Caco-2 (cell line): ENCODE measurements around the gene FCHSD2. TPM values are rescaled to one million over a fixed set of nuclear protein-coding genes. Genes with fewer than 3 reads are reported as not detected.

Experiments used
- BruUV-seq: library from RNA; stranded (reverse); fragments of 400-500 nt; replicated peaks from 2 replicates; lab custom pipeline; 2021; lab: Mats Ljungman, UMichigan
- CTCF ChIA-PET: fragments of 300-600 bp; sonication (Branson Sonifier 250); formaldehyde crosslinking; loops from one replicate; lab custom pipeline; 2022; ENCODE audit warnings: antibody characterized with exemption; lab: Charles Lee
- POLR2A ChIA-PET: fragments of 300-600 bp; sonication (Branson Sonifier 250); formaldehyde crosslinking; loops from one replicate; lab custom pipeline; 2022; ENCODE audit warnings: antibody characterized with exemption; lab: Charles Lee
- DNase-seq, 2 experiments: peaks; one replicate each; pipeline versions ENCODE4 v3.0.0 to v3.0.0-alpha.2; 2020 to 2022
- H3K27me3 ChIP-seq: replicated peaks from 2 replicates; pipeline ENCODE4 v1.6.0; 2011; ENCODE audit warnings: low read length; ENCODE audit not compliant: control insufficient read depth, insufficient read depth
- H3K36me3 ChIP-seq: 2 replicates; pipeline ENCODE4 v1.5.1; 2011; ENCODE audit warnings: low read length; ENCODE audit not compliant: control insufficient read depth, insufficient read depth
- H3K4me1 ChIP-seq: fragments of 250-450 bp; sonication (Bioruptor Pico); 2 replicates; pipeline ENCODE4 v1.5.1; 2020; ENCODE audit warnings: mild to moderate bottlenecking
- H3K4me3 ChIP-seq: 2 replicates; pipeline ENCODE4 v1.5.1; 2011; ENCODE audit warnings: low read depth, mild to moderate bottlenecking, control low read depth, low read length
- H3K9me3 ChIP-seq: fragments of 250-450 bp; sonication (Bioruptor Pico); 2 replicates; pipeline ENCODE4 v1.5.1; 2020; ENCODE audit warnings: mild to moderate bottlenecking, moderate library complexity
- H3K27ac Mint-ChIP-seq: one replicate; pipeline ENCODE4 v1.8.0; 2022; ENCODE audit warnings: mixed read lengths; ENCODE audit not compliant: unreplicated experiment
- H3K27me3 Mint-ChIP-seq: one replicate; pipeline ENCODE4 v1.8.0; 2022; ENCODE audit warnings: mixed read lengths; ENCODE audit not compliant: insufficient read depth, unreplicated experiment
- H3K36me3 Mint-ChIP-seq: one replicate; pipeline ENCODE4 v1.8.0; 2022; ENCODE audit warnings: mild to moderate bottlenecking, mixed read lengths; ENCODE audit not compliant: insufficient read depth, unreplicated experiment
- H3K4me1 Mint-ChIP-seq: one replicate; pipeline ENCODE4 v1.8.0; 2022; ENCODE audit warnings: low read depth, mixed read lengths; ENCODE audit not compliant: unreplicated experiment
- H3K4me3 Mint-ChIP-seq: one replicate; pipeline ENCODE4 v1.8.0; 2022; ENCODE audit warnings: mild to moderate bottlenecking, moderate library complexity, mixed read lengths; ENCODE audit not compliant: unreplicated experiment
- H3K9me3 Mint-ChIP-seq: one replicate; pipeline ENCODE4 v1.8.0; 2022; ENCODE audit warnings: mixed read lengths; ENCODE audit not compliant: unreplicated experiment
- intact Hi-C: fragments of 100-400 bp; cut with micrococcal nuclease; formaldehyde crosslinking; loops from one replicate; pipeline ENCODE4 v1.10.0; 2022; ENCODE audit not compliant: unreplicated experiment
- total RNA-seq: library from RNA; stranded (reverse); gene quantifications from 2 replicates; pipeline ENCODE4 v1.2.3, GENCODE V29; 2022
- TF ChIP-seq, protein P1 (sequence below), 2 experiments: fragments of 200-600 bp in 1 of 2; IDR thresholded peaks; 1 replicate in 1 of 2; 2 replicates in 1 of 2; pipeline versions ENCODE4 v1.5.1 to v1.8.0; 2011 to 2022; ENCODE audit warnings: antibody characterized with exemption in 1 of 2, control low read depth in 1 of 2, inconsistent platforms in 1 of 2, low read depth in 1 of 2, low read length in 1 of 2, mild to moderate bottlenecking in 1 of 2, moderate library complexity in 1 of 2; ENCODE audit not compliant: insufficient read depth in 1 of 2, severe bottlenecking in 1 of 2, unreplicated experiment in 1 of 2

The FCHSD2 gene
- total RNA-seq, 1 experiment from 2014 or later: 32.7 TPM

GRCh38 chr11:73187854-73188253 is 45.7 kb upstream of the FCHSD2 start:
- no peaks in the 10 kb centered on the region for H3K27me3 Mint-ChIP-seq
- H3K4me1 Mint-ChIP-seq: peaks cover 24% of the 10 kb centered on the region
- DNase-seq: no peak
- TF ChIP-seq, protein P1, sequence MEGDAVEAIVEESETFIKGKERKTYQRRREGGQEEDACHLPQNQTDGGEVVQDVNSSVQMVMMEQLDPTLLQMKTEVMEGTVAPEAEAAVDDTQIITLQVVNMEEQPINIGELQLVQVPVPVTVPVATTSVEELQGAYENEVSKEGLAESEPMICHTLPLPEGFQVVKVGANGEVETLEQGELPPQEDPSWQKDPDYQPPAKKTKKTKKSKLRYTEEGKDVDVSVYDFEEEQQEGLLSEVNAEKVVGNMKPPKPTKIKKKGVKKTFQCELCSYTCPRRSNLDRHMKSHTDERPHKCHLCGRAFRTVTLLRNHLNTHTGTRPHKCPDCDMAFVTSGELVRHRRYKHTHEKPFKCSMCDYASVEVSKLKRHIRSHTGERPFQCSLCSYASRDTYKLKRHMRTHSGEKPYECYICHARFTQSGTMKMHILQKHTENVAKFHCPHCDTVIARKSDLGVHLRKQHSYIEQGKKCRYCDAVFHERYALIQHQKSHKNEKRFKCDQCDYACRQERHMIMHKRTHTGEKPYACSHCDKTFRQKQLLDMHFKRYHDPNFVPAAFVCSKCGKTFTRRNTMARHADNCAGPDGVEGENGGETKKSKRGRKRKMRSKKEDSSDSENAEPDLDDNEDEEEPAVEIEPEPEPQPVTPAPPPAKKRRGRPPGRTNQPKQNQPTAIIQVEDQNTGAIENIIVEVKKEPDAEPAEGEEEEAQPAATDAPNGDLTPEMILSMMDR (IDR thresholded peaks at IDR 0.05; ENCODE audit: insufficient read depth in 1 of 2, low read depth in 1 of 2, low read length in 1 of 2, severe bottlenecking in 1 of 2, unreplicated experiment in 1 of 2): no peak
- Histone ChIP-seq H3K4me1 (peaks cover 33% of the 10 kb centered on the region), H3K9me3 (no peaks in the 10 kb centered on the region), H3K36me3 (no peaks in the 10 kb centered on the region), H3K4me3 (no peak overlapping the region), H3K27me3 (no peaks in the 10 kb centered on the region)
- no peaks in the 10 kb centered on the region for H3K36me3 Mint-ChIP-seq
- ChIA-PET CTCF (interaction anchor here (0.6 to 2.9 kb wide), 3 partner anchors 49 to 602 kb away, joined by 3 to 41 read pairs (median 7); no protein-coding TSS in a partner anchor), POLR2A (no interaction called here)
- no peak overlapping the region for H3K4me3 Mint-ChIP-seq
- intact Hi-C loops: no loop called here
- H3K27ac Mint-ChIP-seq: no peak overlapping the region
- H3K9me3 Mint-ChIP-seq: no peaks in the 10 kb centered on the region
- no TSS peak for BruUV-seq

DNA sequence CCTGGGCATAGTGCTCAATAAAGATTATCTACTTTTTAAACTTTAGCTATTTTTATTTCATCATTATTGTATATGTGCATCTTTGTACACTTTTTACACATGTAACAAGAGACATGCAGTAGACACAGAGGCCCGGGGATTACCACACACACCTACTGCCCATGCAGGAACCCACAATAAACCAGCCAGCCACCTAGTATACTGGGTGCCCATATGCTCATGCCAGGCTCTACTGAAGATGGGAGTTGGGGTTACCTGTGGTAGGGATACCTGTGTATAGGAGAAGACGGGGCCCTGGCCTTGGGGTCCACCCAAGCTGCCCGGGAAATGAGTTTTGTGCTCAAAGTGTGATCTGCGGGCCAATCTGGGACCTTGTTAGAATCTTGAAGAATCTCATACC is 44.8 kb upstream of the FCHSD2 start:
- peaks cover 21% of the 10 kb centered on the region for H3K4me1 Mint-ChIP-seq

GRCh38 chr11:73186294-73186850 is 44.3 kb upstream of the FCHSD2 start:
- no peaks in the 10 kb centered on the region for H3K9me3 ChIP-seq
- no peaks in the 10 kb centered on the region for H3K27me3 ChIP-seq
- intact Hi-C loops: no loop called here
- DNase-seq: no peak
- Mint-ChIP-seq H3K36me3 (no peaks in the 10 kb centered on the region), H3K4me1 (peaks cover 19% of the 10 kb centered on the region), H3K4me3 (no peak overlapping the region), H3K27ac (no peak overlapping the region), H3K9me3 (no peaks in the 10 kb centered on the region), H3K27me3 (no peaks in the 10 kb centered on the region)
- H3K36me3 ChIP-seq: no peaks in the 10 kb centered on the region
- ChIA-PET POLR2A (no interaction called here), CTCF (interaction anchor here (0.7 to 3.6 kb wide), 16 partner anchors 8 to 355 kb away, joined by 3 to 41 read pairs (median 5); partner anchors contain the start of gene FCHSD2)
- peaks cover 29% of the 10 kb centered on the region for H3K4me1 ChIP-seq
- no TSS peak for BruUV-seq
- no peak overlapping the region for H3K4me3 ChIP-seq
- TF ChIP-seq, protein P1 (IDR thresholded peaks at IDR 0.05; ENCODE audit: insufficient read depth in 1 of 2, low read depth in 1 of 2, low read length in 1 of 2, severe bottlenecking in 1 of 2, unreplicated experiment in 1 of 2): no peak

More for the DNA sequence above, 44.8 kb upstream of the FCHSD2 start:
- Histone ChIP-seq H3K4me3 (no peak overlapping the region), H3K27me3 (no peaks in the 10 kb centered on the region), H3K4me1 (peaks cover 29% of the 10 kb centered on the region), H3K9me3 (no peaks in the 10 kb centered on the region), H3K36me3 (no peaks in the 10 kb centered on the region)
- POLR2A ChIA-PET: no interaction called here
- no peaks in the 10 kb centered on the region for H3K27me3 Mint-ChIP-seq
- intact Hi-C loops: no loop called here
- H3K9me3 Mint-ChIP-seq: no peaks in the 10 kb centered on the region
- no peak for DNase-seq
- no TSS peak for BruUV-seq
- H3K4me3 Mint-ChIP-seq: no peak overlapping the region
- TF ChIP-seq, protein P1 (IDR thresholded peaks at IDR 0.05; ENCODE audit: insufficient read depth in 1 of 2, low read depth in 1 of 2, low read length in 1 of 2, severe bottlenecking in 1 of 2, unreplicated experiment in 1 of 2): no peak
- CTCF ChIA-PET: interaction anchor here (1.1 to 3.6 kb wide), 10 partner anchors 8 to 103 kb away, joined by 3 to 41 read pairs (median 6); partner anchors contain the start of gene FCHSD2
- H3K27ac Mint-ChIP-seq: no peak overlapping the region
- H3K36me3 Mint-ChIP-seq: no peaks in the 10 kb centered on the region
